ENCODE measurements around the gene MT1F.
A peak's percentile ranks its signal among the peaks of the same experiment; 100 is the strongest.

MT1F gene

DNA sequence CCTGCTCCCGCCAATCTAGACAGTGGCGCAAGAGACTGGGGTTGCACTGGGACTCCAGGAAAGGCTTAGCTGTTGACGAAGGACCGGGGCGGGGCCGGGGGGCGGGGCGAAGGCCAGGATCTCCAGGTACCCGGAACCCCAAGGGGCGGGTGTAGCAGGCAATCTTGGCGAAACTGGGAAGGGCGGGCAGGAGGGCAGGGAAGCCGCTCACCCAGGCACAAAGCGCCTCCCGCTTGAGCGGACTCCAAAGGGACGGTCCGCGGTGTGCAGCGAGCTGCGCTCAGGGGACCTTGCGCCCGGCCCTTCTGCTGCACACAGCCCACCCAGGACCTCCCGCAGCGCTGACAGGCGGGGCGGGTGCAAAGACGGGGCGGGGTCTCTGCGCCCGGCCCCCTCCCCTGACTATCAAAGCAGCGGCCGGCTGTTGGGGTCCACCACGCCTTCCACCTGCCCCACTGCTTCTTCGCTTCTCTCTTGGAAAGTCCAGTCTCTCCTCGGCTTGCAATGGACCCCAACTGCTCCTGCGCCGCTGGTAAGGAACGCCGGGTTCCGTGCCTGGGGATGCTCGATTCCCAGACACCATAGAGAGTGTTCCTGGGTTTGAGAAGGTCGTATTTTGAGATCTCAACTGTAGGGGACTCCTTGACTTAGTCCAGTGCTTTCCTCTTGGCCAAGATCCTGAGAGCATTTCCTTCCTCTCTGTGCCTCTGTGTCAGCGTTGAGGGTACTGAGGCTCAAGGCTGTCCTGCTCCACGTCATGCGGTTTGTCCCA is at the start of gene MT1F:
Gene MT1F, plus strand, starts transcription at position 405 of the 772 bp plus-strand sequence. Its CDS starts 100 bp downstream, at position 505.
- peak; percentile 32 for DNase-seq (ENCODE audit: low read depth)
- peaks cover 38% of the 10 kb centered on the region for H3K27me3 ChIP-seq (replicated peaks; ENCODE audit: control insufficient read depth, insufficient read depth, low read length)
- peak within 1 kb of the TSS; percentile 70 for H3K4me3 ChIP-seq (ENCODE audit: low read length)
- peak within 1 kb of the TSS; percentile 17 for H3K9ac ChIP-seq (ENCODE audit: low read length)
- H3K36me3 ChIP-seq (ENCODE audit: control insufficient read depth, insufficient read depth, low read length, severe bottlenecking) = no peaks in the 10 kb centered on the region
- H3K4me1 ChIP-seq (ENCODE audit: control insufficient read depth, insufficient read depth, low read length) = peaks cover 16% of the 10 kb centered on the region
- no peaks in the 10 kb centered on the region for H3K9me3 ChIP-seq (ENCODE audit: control insufficient read depth, low read length)

DNA sequence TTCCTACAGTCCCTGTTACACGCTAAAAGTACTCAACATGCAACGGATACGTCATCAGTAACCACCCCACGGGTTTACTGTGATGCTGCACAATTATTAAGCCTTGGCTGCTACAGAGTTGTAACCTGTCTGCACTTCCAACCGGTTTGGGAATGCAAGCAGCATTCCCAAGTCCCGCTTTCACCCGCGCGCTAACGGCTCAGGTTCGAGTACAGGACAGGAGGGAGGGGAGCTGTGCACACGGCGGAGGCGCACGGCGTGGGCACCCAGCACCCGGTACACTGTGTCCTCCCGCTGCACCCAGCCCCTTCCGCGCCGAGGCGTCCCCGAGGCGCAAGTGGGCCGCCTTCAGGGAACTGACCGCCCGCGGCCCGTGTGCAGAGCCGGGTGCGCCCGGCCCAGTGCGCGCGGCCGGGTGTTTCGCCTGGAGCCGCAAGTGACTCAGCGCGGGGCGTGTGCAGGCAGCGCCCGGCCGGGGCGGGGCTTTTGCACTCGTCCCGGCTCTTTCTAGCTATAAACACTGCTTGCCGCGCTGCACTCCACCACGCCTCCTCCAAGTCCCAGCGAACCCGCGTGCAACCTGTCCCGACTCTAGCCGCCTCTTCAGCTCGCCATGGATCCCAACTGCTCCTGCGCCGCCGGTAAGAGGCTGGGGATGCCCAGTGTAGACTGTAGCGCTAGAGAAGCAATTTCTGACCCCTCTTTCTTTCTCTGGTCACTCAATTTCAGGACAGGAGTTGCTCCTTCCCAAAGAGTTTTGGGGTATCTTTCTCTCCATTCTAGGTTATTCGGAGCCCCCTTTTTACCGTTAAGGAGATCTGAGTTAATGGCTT is 49.5 kb upstream of the MT1F start, which contains the start of gene MT2A:
Gene MT2A, plus strand, starts transcription at position 542 of the 833 bp plus-strand sequence. Its CDS starts 72 bp downstream, at position 614.
- Histone ChIP-seq H3K27me3 (replicated peaks; ENCODE audit: control insufficient read depth, insufficient read depth, low read length) (no peaks in the 10 kb centered on the region), H3K9ac (ENCODE audit: low read length) (peak within 1 kb of the TSS; percentile 90), H3K4me3 (ENCODE audit: low read length) (peak within 1 kb of the TSS; percentile 92), H3K4me1 (ENCODE audit: control insufficient read depth, insufficient read depth, low read length) (peaks cover 58% of the 10 kb centered on the region), H3K36me3 (ENCODE audit: control insufficient read depth, insufficient read depth, low read length, severe bottlenecking) (no peaks in the 10 kb centered on the region), H3K9me3 (ENCODE audit: control insufficient read depth, low read length) (no peaks in the 10 kb centered on the region)
- peak; percentile 99 for DNase-seq (ENCODE audit: low read depth)

DNA sequence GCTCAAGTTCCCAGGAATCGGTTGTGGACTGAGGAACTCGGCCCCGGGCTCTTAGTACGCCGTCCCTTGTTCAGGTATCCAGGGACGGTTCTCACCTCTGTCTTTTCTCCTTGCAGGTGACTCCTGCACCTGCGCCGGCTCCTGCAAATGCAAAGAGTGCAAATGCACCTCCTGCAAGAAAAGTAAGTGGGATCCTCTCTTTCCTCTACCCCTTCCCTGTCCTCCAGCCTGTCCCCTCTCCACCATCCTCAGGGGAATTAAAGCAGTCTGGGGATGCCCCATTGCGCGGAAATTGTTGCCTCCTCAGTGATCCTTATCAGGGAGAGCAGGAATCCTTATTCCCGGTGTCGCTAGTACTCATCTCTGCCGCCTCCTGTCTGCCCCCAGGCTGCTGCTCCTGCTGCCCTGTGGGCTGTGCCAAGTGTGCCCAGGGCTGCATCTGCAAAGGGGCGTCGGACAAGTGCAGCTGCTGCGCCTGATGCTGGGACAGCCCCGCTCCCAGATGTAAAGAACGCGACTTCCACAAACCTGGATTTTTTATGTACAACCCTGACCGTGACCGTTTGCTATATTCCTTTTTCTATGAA is 48.8 kb upstream of the MT1F start:
- peaks cover 58% of the 10 kb centered on the region for H3K4me1 ChIP-seq (ENCODE audit: control insufficient read depth, insufficient read depth, low read length)
- DNase-seq (ENCODE audit: low read depth) = peak; percentile 44
- peak overlapping the region; percentile 90 for H3K9ac ChIP-seq (ENCODE audit: low read length)
- H3K27me3 ChIP-seq (replicated peaks; ENCODE audit: control insufficient read depth, insufficient read depth, low read length) = no peaks in the 10 kb centered on the region
- no peaks in the 10 kb centered on the region for H3K9me3 ChIP-seq (ENCODE audit: control insufficient read depth, low read length)
- no peaks in the 10 kb centered on the region for H3K36me3 ChIP-seq (ENCODE audit: control insufficient read depth, insufficient read depth, low read length, severe bottlenecking)
- H3K4me3 ChIP-seq (ENCODE audit: low read length) = peak overlapping the region; percentile 92

DNA sequence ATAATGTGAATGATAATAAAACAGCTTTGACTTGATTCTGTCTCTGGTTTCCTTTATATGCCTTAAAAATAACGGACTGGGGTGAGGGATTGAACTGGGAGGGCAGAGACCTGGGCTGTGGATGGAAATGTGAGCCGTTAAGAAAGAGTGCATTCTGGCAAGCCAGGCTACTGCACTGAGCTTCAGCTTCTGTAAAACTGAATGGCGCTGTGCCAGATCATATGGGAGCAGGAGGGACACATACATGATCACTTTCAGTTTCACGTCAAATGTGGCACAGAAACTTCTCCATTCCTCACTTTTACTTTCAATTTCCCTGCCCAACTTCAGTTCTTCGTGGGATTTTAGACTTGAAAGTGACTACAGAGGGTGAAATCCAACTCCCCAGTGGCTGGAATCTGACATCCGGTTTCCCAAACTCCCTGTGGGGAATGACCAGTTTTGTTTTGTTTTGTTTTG is 48.3 kb upstream of the MT1F start:
- peak; percentile 88 for DNase-seq (ENCODE audit: low read depth)

DNA sequence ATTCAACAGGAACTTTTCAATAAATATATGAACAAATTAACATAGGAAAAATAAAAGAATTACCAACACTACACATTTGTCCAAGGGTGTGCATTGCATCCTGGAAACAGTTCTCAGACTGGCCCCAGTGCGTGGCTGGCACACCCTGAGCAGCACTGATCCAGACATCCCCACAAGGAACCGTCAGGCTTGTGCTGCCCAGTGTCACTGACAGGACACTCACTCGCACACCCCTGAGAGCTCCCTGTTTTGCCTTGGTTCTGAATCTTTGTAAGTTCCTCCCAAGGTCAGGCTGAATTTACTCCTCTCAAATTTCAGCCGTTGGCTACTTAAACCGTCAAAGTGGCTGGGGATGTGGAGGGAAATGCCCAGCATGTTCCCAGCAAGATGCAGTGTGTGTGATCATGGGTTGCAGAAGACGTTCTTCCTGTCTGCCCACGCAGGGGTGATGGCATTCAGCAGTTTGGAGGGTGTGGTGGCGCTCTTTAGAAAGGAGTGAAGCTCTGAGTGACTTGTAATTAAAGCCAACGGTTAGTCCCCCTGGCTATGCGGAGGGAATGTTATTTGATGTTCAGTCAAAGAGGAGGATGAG is 47.6 kb upstream of the MT1F start:
- peak overlapping the region; percentile 90 for H3K9ac ChIP-seq (ENCODE audit: low read length)
- peak overlapping the region; percentile 92 for H3K4me3 ChIP-seq (ENCODE audit: low read length)
- no peaks in the 10 kb centered on the region for H3K9me3 ChIP-seq (ENCODE audit: control insufficient read depth, low read length)
- no peaks in the 10 kb centered on the region for H3K27me3 ChIP-seq (replicated peaks; ENCODE audit: control insufficient read depth, insufficient read depth, low read length)
- peak; percentile 86 for DNase-seq (ENCODE audit: low read depth)
- H3K4me1 ChIP-seq (ENCODE audit: control insufficient read depth, insufficient read depth, low read length) = peaks cover 64% of the 10 kb centered on the region
- no peaks in the 10 kb centered on the region for H3K36me3 ChIP-seq (ENCODE audit: control insufficient read depth, insufficient read depth, low read length, severe bottlenecking)

More for the DNA sequence above, 48.3 kb upstream of the MT1F start:
- peak overlapping the region; percentile 90 for H3K9ac ChIP-seq (ENCODE audit: low read length)
- no peaks in the 10 kb centered on the region for H3K36me3 ChIP-seq (ENCODE audit: control insufficient read depth, insufficient read depth, low read length, severe bottlenecking)
- H3K9me3 ChIP-seq (ENCODE audit: control insufficient read depth, low read length) = no peaks in the 10 kb centered on the region
- peaks cover 60% of the 10 kb centered on the region for H3K4me1 ChIP-seq (ENCODE audit: control insufficient read depth, insufficient read depth, low read length)
- no peaks in the 10 kb centered on the region for H3K27me3 ChIP-seq (replicated peaks; ENCODE audit: control insufficient read depth, insufficient read depth, low read length)
- peak overlapping the region; percentile 92 for H3K4me3 ChIP-seq (ENCODE audit: low read length)

DNA sequence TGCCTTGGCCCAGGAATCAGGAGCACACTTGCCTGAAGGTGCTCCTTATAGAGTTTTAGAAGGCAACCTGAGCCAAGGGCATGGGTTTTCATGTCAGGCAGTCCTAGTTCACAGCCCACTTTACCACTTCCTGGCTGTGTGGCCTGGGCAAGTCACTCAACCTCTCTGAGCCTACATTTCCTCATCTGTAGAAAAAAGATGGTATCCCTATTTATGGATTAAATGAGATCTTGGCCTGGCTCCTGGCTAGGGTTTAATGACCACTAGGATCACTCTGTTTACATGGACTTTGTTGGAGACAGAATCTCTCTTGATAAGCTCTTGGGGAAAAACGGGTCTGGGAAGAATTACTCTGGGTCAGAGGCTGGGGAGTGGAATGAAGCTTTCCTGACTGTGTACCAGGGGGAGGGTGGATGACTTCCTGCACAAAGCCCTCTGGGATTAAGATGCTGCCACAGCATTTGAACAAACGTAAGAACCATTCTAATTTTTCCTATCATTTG is 47.1 kb upstream of the MT1F start:
- Histone ChIP-seq H3K4me1 (ENCODE audit: control insufficient read depth, insufficient read depth, low read length) (peaks cover 62% of the 10 kb centered on the region), H3K9me3 (ENCODE audit: control insufficient read depth, low read length) (no peaks in the 10 kb centered on the region), H3K27me3 (replicated peaks; ENCODE audit: control insufficient read depth, insufficient read depth, low read length) (no peaks in the 10 kb centered on the region), H3K4me3 (ENCODE audit: low read length) (peak overlapping the region; percentile 92), H3K9ac (ENCODE audit: low read length) (peak overlapping the region; percentile 90), H3K36me3 (ENCODE audit: control insufficient read depth, insufficient read depth, low read length, severe bottlenecking) (no peaks in the 10 kb centered on the region)
- DNase-seq (ENCODE audit: low read depth) = peak; percentile 62

DNA sequence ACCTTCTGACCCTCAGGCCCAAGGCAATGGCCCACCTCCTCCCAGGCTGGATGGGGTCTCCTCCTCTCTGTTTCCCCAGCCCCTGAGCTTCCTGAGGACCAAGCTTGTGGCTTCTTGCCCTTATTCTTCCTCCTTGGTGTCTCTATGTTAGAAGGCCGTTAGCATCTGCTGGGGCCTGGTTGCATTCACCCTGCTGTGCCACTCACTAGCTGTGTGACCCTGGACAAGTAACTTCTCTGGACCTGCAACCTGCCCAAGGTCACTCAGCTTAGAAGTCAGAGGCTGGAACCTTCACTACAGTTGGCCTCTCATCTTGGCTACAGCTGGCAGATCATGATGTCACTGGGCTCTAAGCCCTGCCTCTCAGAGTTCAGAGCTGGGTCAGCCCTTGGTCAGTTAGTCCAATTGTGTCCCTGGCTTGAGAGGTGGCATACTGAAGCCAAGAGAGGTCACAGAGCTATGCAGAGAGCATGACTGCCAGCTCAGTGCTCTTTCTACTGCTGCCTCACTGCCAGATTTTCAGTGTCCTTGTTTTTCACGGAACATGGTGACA is 46.4 kb upstream of the MT1F start:
- Histone ChIP-seq H3K4me3 (ENCODE audit: low read length) (peak overlapping the region; percentile 92), H3K27me3 (replicated peaks; ENCODE audit: control insufficient read depth, insufficient read depth, low read length) (no peaks in the 10 kb centered on the region), H3K36me3 (ENCODE audit: control insufficient read depth, insufficient read depth, low read length, severe bottlenecking) (no peaks in the 10 kb centered on the region), H3K9ac (ENCODE audit: low read length) (peak overlapping the region; percentile 90), H3K9me3 (ENCODE audit: control insufficient read depth, low read length) (no peaks in the 10 kb centered on the region), H3K4me1 (ENCODE audit: control insufficient read depth, insufficient read depth, low read length) (peaks cover 55% of the 10 kb centered on the region)
- DNase-seq (ENCODE audit: low read depth) = peak; percentile 55

DNA sequence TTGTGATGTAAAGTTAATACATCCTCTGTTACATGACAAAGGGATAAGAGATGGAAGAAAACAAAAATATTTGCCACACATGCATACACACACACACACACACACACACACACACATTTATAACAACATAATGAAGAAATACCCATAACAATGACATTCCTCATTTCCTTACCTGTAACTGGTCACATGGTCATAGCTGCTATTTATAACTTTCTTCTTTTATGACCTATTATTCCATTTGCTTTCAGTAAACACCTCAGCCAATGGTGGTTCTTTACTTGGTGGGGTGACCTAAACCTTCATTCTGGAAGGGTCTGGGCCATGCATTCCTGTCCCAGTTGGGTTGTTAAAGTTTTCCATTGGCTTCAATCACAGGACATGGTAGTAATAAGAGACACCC is 44.1 kb upstream of the MT1F start:
- H3K4me1 ChIP-seq (ENCODE audit: control insufficient read depth, insufficient read depth, low read length) = peaks cover 47% of the 10 kb centered on the region
- DNase-seq (ENCODE audit: low read depth) = no peak
- H3K9me3 ChIP-seq (ENCODE audit: control insufficient read depth, low read length) = no peaks in the 10 kb centered on the region
- no peaks in the 10 kb centered on the region for H3K36me3 ChIP-seq (ENCODE audit: control insufficient read depth, insufficient read depth, low read length, severe bottlenecking)
- H3K27me3 ChIP-seq (replicated peaks; ENCODE audit: control insufficient read depth, insufficient read depth, low read length) = no peaks in the 10 kb centered on the region
- no peak overlapping the region for H3K4me3 ChIP-seq (ENCODE audit: low read length)
- H3K9ac ChIP-seq (ENCODE audit: low read length) = no peak overlapping the region

DNA sequence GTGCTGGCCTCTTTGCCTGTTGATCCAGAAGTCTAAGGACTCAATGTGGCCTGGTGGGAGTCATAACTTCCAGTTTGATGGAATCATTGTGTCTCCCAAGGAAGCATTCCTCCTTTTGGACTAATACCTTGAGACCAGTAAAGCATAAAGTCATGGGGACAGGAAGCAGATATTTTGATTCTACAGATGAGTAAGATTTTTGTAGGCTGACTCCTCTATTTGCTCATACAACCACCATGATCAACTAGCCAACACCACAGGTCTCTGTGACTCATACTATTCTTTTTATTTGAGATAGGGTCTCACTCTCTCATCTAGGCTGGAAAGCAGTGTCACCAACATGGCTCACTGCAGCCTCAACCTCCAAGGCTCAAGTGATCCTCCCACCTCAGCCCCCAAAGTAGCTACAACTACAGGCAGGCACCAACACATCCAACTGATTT is 43.2 kb upstream of the MT1F start:
- H3K4me1 ChIP-seq (ENCODE audit: control insufficient read depth, insufficient read depth, low read length) = peaks cover 40% of the 10 kb centered on the region
- DNase-seq (ENCODE audit: low read depth) = peak; percentile 25
- H3K4me3 ChIP-seq (ENCODE audit: low read length) = no peak overlapping the region
- no peak overlapping the region for H3K9ac ChIP-seq (ENCODE audit: low read length)
- H3K36me3 ChIP-seq (ENCODE audit: control insufficient read depth, insufficient read depth, low read length, severe bottlenecking) = no peaks in the 10 kb centered on the region
- no peaks in the 10 kb centered on the region for H3K27me3 ChIP-seq (replicated peaks; ENCODE audit: control insufficient read depth, insufficient read depth, low read length)
- H3K9me3 ChIP-seq (ENCODE audit: control insufficient read depth, low read length) = no peaks in the 10 kb centered on the region

DNA sequence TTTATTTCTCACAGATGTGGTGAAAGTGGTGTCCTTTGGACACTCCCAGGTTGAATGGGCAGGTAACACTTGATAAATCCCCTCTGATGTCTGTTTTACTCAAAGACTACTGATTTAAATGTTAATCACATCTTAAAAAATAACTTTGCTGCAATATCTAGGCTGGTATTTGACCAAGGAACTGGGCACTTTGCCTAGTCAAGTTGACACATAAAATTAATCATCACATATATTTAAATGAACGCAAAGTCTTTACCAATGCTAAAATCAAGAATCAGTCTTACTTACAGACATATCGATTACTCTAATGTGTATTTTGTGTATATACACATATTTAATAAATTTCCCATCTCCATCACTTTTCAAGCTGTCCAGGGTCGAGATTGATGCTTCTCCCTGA is 42.4 kb upstream of the MT1F start:
- Histone ChIP-seq H3K9ac (ENCODE audit: low read length) (no peak overlapping the region), H3K4me1 (ENCODE audit: control insufficient read depth, insufficient read depth, low read length) (peaks cover 34% of the 10 kb centered on the region), H3K4me3 (ENCODE audit: low read length) (no peak overlapping the region), H3K9me3 (ENCODE audit: control insufficient read depth, low read length) (no peaks in the 10 kb centered on the region), H3K27me3 (replicated peaks; ENCODE audit: control insufficient read depth, insufficient read depth, low read length) (no peaks in the 10 kb centered on the region), H3K36me3 (ENCODE audit: control insufficient read depth, insufficient read depth, low read length, severe bottlenecking) (no peaks in the 10 kb centered on the region)
- DNase-seq (ENCODE audit: low read depth) = no peak

Data from adipocyte (in vitro differentiated cells).